GM23248 (cell line): ENCODE measurements around the gene FRZB. TPM values are rescaled to one million over a fixed set of nuclear protein-coding genes. Genes with fewer than 3 reads are reported as not detected.

ENCODE experiments used
- DNase-seq: peaks from one replicate; pipeline ENCODE4 v3.0.0-alpha.2; 2015
- H2AFZ ChIP-seq: fragments of 200-600 bp; sonication (generic); 2 replicates; pipeline ENCODE4 v1.6.1; 2016; ENCODE audit warnings: antibody characterized with exemption
- H3F3A ChIP-seq: fragments of 200-600 bp; sonication (generic); 2 replicates; pipeline ENCODE4 v1.6.1; 2016; ENCODE audit warnings: mild to moderate bottlenecking, antibody characterized with exemption, mixed run types; ENCODE audit not compliant: insufficient read depth
- H3K27ac ChIP-seq: fragments of 200-600 bp; sonication (generic); 2 replicates; pipeline ENCODE4 v1.5.1; 2016; ENCODE audit warnings: mild to moderate bottlenecking
- H3K27me3 ChIP-seq: fragments of 200-600 bp; sonication (generic); replicated peaks from 2 replicates; pipeline ENCODE4 v1.6.1; 2016; ENCODE audit warnings: mild to moderate bottlenecking; ENCODE audit not compliant: insufficient read depth
- H3K36me3 ChIP-seq: fragments of 200-600 bp; sonication (generic); 2 replicates; pipeline ENCODE4 v1.6.1; 2016; ENCODE audit warnings: low read depth, mild to moderate bottlenecking
- H3K4me1 ChIP-seq: fragments of 200-600 bp; sonication (generic); 2 replicates; pipeline ENCODE4 v1.6.1; 2016; ENCODE audit warnings: mild to moderate bottlenecking; ENCODE audit not compliant: insufficient read depth
- H3K4me2 ChIP-seq: fragments of 200-600 bp; sonication (generic); one replicate; pipeline ENCODE4 v1.6.1; 2016; ENCODE audit warnings: mild to moderate bottlenecking; ENCODE audit not compliant: unreplicated experiment
- H3K4me3 ChIP-seq: fragments of 200-600 bp; sonication (generic); 2 replicates; pipeline ENCODE4 v1.5.1; 2016; ENCODE audit warnings: mild to moderate bottlenecking
- H3K79me2 ChIP-seq: fragments of 200-600 bp; sonication (generic); 2 replicates; pipeline ENCODE4 v1.6.1; 2016; ENCODE audit warnings: mild to moderate bottlenecking; ENCODE audit not compliant: insufficient read depth
- H3K9ac ChIP-seq: fragments of 200-600 bp; sonication (generic); 2 replicates; pipeline ENCODE4 v1.6.1; 2016; ENCODE audit warnings: mild to moderate bottlenecking
- H3K9me2 ChIP-seq: fragments of 200-600 bp; sonication (generic); 2 replicates; pipeline ENCODE4 v1.6.1; 2016; ENCODE audit warnings: mixed run types, mild to moderate bottlenecking, moderate library complexity; ENCODE audit not compliant: insufficient read depth
- H3K9me3 ChIP-seq: fragments of 200-600 bp; sonication (generic); one replicate; pipeline ENCODE4 v1.6.1; 2017; ENCODE audit warnings: low read depth
- H4K20me1 ChIP-seq: fragments of 200-600 bp; sonication (generic); 2 replicates; pipeline ENCODE4 v1.6.0; 2016; ENCODE audit not compliant: insufficient read depth
- EZH2 ChIP-seq: fragments of 200-600 bp; sonication (generic); IDR thresholded peaks from 2 replicates; pipeline ENCODE4 v1.6.1; 2018; ENCODE audit warnings: antibody characterized with exemption, mild to moderate bottlenecking; ENCODE audit not compliant: insufficient read depth, poor library complexity, severe bottlenecking
- EZH2phosphoT487 ChIP-seq: fragments of 200-600 bp; sonication (generic); IDR thresholded peaks from 2 replicates; pipeline ENCODE4 v1.6.1; 2018; ENCODE audit warnings: antibody characterized with exemption, moderate library complexity, mild to moderate bottlenecking, low read depth; ENCODE audit not compliant: insufficient read depth
- WGBS, 2 experiments: methylation state at CpG; one replicate each; pipeline ENCODE4 v1.1.6; 2015 to 2017; ENCODE audit warnings: low lambda C conversion rate in 2 of 2, low coverage in 1 of 2; ENCODE audit errors: missing lambda C conversion rate in 2 of 2; 5-methylcytosine and 5-hydroxymethylcytosine counted together
- in situ Hi-C: fragments of 300-500 bp; cut with MboI; formaldehyde crosslinking; loops from 2 replicates; pipeline ENCODE4 v1.15.0; 2020
- polyA plus RNA-seq: library from polyadenylated mRNA; unstranded; fragments of >200 nt; fragmentation: Nextera tagmentation; extraction: Ambion mirVana; gene quantifications from 2 replicates; pipeline ENCODE4 v1.2.1, GENCODE V29; 2016
- total RNA-seq: library from RNA; depleted of rRNA; stranded (reverse); fragments of >200 nt; shearing (Covaris generic); gene quantifications from 2 replicates; pipeline ENCODE4 v1.2.3, GENCODE V29; 2014

Gene FRZB
- total and polyA plus RNA-seq, 2 experiments from 2014 or later = 0.08 to 0.32 TPM

- DNase-seq = no peak
- Histone ChIP-seq H3F3A (no peaks in the 10 kb centered on the region), H3K27ac (no peak overlapping the region), H3K4me2 (no peak overlapping the region), H3K9me2 (no peaks in the 10 kb centered on the region), H2AFZ (no peak overlapping the region), H3K9ac (no peak overlapping the region), H4K20me1 (no peaks in the 10 kb centered on the region), H3K4me3 (no peak overlapping the region), H3K4me1 (no peaks in the 10 kb centered on the region), H3K9me3 (no peaks in the 10 kb centered on the region), H3K27me3 (no peaks in the 10 kb centered on the region), H3K36me3 (peaks cover 12% of the 10 kb centered on the region), H3K79me2 (no peaks in the 10 kb centered on the region)
- in situ Hi-C loops = no loop called here
- TF ChIP-seq EZH2phosphoT487 = no peak
- TF ChIP-seq EZH2 = no peak
Observed at GRCh38 chr2:182906454-182906853, 40.0 kb upstream of the FRZB start.

GRCh38 chr2:182904844-182905243 lies 38.4 kb upstream of the FRZB start:
- no peak for DNase-seq
- no peaks in the 10 kb centered on the region for H3K79me2 ChIP-seq
- H3K9ac ChIP-seq = no peak overlapping the region
- peaks cover 2% of the 10 kb centered on the region; the same call in 1 of the 2 replicates for H3K36me3 ChIP-seq
- no peak overlapping the region for H3K4me2 ChIP-seq
- TF ChIP-seq EZH2phosphoT487 = no peak
- TF ChIP-seq EZH2 = no peak
- H3K9me2 ChIP-seq = no peaks in the 10 kb centered on the region
- H4K20me1 ChIP-seq = no peaks in the 10 kb centered on the region
- H3K27ac ChIP-seq = no peak overlapping the region
- H3K9me3 ChIP-seq = no peaks in the 10 kb centered on the region
- in situ Hi-C loops = no loop called here
- H3K4me3 ChIP-seq = no peak overlapping the region
- no peak overlapping the region for H2AFZ ChIP-seq
- H3K4me1 ChIP-seq = no peaks in the 10 kb centered on the region
- H3K27me3 ChIP-seq = no peaks in the 10 kb centered on the region
- WGBS, 2 experiments = 96 to 97% methylated on average over 1 of the region's 1 CpG
- no peaks in the 10 kb centered on the region for H3F3A ChIP-seq

DNA sequence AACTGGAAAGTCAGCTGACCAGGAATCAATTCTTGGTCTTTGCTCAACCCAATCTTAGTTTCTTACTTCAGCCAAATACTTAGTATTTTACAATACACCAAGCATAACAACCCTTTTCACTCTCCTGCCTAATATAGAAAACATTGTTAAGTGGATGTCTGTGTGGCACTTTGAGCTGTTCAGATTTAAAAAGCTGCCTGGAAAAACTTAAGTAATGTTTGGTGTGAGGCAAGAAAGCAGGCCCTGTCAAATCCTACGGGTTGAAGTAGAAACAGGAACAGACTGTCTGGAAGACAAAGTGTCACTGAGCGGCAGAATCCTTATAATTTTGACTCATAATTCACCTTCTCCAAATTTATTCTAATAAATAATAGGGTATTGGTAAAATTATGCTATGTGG lies 37.1 kb upstream of the FRZB start:
- no peaks in the 10 kb centered on the region for H4K20me1 ChIP-seq
- no peaks in the 10 kb centered on the region for H3K79me2 ChIP-seq
- H3K9me3 ChIP-seq = no peaks in the 10 kb centered on the region
- H3K9ac ChIP-seq = no peak overlapping the region
- H3K4me2 ChIP-seq = no peak overlapping the region
- H2AFZ ChIP-seq = no peak overlapping the region
- DNase-seq = no peak
- H3K9me2 ChIP-seq = no peaks in the 10 kb centered on the region
- no peaks in the 10 kb centered on the region for H3K4me1 ChIP-seq
- H3K4me3 ChIP-seq = no peak overlapping the region
- no peak overlapping the region for H3K27ac ChIP-seq
- in situ Hi-C loops = no loop called here
- no peaks in the 10 kb centered on the region for H3F3A ChIP-seq
- no peak for TF ChIP-seq EZH2
- TF ChIP-seq EZH2phosphoT487 = no peak
- H3K36me3 ChIP-seq = no peaks in the 10 kb centered on the region
- 54 to 59% methylated on average over 2 of the region's 2 CpGs for WGBS, 2 experiments
- H3K27me3 ChIP-seq = no peaks in the 10 kb centered on the region

DNA sequence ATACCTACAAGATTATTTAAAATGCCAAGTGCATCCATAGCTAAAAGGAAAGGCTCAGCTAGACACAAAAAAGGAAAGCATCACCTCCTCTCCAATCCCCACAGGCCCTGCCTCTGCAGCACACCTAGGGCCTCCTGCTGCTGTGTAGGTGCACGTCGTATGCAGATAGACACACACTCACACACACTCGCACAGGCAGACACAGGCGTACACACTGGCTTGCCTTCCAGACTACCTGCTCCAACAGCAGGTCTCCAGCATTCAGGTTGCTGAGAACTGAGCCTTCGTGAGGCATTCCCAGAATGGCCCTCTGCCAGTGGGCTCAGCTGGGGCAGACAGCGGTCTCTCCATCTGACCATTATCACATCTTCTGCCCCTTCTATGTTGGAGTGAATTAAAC lies 35.3 kb upstream of the FRZB start:
- TF ChIP-seq EZH2phosphoT487 = no peak
- TF ChIP-seq EZH2 = no peak

DNA sequence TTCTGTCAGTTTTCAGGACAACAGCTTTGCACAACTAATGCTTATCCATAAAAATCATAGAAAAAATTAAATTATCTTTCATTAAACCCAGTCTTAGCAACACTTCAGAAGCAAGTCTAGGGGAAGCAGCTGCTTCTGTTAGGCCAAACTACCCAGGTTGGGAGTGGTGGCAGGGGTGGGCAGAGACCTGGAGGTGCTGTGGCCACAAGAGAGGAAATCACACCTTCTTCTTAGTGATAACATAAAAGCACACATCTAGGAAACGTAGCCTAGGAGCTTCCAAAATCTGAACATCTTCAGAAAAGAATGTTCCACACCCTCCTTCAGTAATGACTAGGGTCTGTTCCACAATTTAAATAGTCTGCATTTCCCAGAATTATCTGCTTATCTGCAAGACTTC lies 32.3 kb upstream of the FRZB start:
- no peaks in the 10 kb centered on the region for H3K36me3 ChIP-seq
- H3F3A ChIP-seq = no peaks in the 10 kb centered on the region; the same call in 1 of the 2 replicates
- H3K9me3 ChIP-seq = no peaks in the 10 kb centered on the region
- WGBS, 2 experiments = 91 to 100% methylated on average over 1 of the region's 1 CpG
- no peaks in the 10 kb centered on the region for H3K9me2 ChIP-seq
- H3K27ac ChIP-seq = no peak overlapping the region
- H3K4me1 ChIP-seq = no peaks in the 10 kb centered on the region
- DNase-seq = no peak
- in situ Hi-C loops = no loop called here
- H4K20me1 ChIP-seq = no peaks in the 10 kb centered on the region
- no peak overlapping the region for H2AFZ ChIP-seq
- H3K79me2 ChIP-seq = no peaks in the 10 kb centered on the region
- no peak overlapping the region for H3K9ac ChIP-seq
- H3K4me2 ChIP-seq = no peak overlapping the region
- H3K27me3 ChIP-seq = no peaks in the 10 kb centered on the region
- no peak overlapping the region for H3K4me3 ChIP-seq
- TF ChIP-seq EZH2 = no peak
- no peak for TF ChIP-seq EZH2phosphoT487

More for the DNA sequence above, 35.3 kb upstream of the FRZB start:
- Histone ChIP-seq H3K9me2 (no peaks in the 10 kb centered on the region), H2AFZ (no peak overlapping the region), H3K4me2 (no peak overlapping the region), H3F3A (no peaks in the 10 kb centered on the region; the same call in 1 of the 2 replicates), H3K9me3 (no peaks in the 10 kb centered on the region), H3K27ac (no peak overlapping the region), H3K4me3 (no peak overlapping the region), H3K79me2 (no peaks in the 10 kb centered on the region), H3K4me1 (no peaks in the 10 kb centered on the region), H4K20me1 (no peaks in the 10 kb centered on the region), H3K36me3 (no peaks in the 10 kb centered on the region), H3K27me3 (no peaks in the 10 kb centered on the region), H3K9ac (no peak overlapping the region)
- WGBS, 2 experiments = 96 to 100% methylated on average over 6 of the region's 6 CpGs
- in situ Hi-C loops = no loop called here
- no peak for DNase-seq
